GM10266 (cell line): ENCODE measurements around the gene MKRN1.

ENCODE experiments used
- DNase-seq: peaks from one replicate; pipeline ENCODE4 v3.0.0; 2012; ENCODE audit errors: extremely low spot score
- TF ChIP-seq, protein P1 (sequence below): IDR thresholded peaks from 2 replicates; pipeline ENCODE4 v1.5.1; 2012; ENCODE audit warnings: mild to moderate bottlenecking, low read depth; ENCODE audit not compliant: control insufficient read depth, insufficient read depth; ENCODE audit errors: missing control alignments

Gene MKRN1

GRCh38 chr7:140415361-140415760 is 63.9 kb downstream of the MKRN1 start:
- TF ChIP-seq, protein P1, sequence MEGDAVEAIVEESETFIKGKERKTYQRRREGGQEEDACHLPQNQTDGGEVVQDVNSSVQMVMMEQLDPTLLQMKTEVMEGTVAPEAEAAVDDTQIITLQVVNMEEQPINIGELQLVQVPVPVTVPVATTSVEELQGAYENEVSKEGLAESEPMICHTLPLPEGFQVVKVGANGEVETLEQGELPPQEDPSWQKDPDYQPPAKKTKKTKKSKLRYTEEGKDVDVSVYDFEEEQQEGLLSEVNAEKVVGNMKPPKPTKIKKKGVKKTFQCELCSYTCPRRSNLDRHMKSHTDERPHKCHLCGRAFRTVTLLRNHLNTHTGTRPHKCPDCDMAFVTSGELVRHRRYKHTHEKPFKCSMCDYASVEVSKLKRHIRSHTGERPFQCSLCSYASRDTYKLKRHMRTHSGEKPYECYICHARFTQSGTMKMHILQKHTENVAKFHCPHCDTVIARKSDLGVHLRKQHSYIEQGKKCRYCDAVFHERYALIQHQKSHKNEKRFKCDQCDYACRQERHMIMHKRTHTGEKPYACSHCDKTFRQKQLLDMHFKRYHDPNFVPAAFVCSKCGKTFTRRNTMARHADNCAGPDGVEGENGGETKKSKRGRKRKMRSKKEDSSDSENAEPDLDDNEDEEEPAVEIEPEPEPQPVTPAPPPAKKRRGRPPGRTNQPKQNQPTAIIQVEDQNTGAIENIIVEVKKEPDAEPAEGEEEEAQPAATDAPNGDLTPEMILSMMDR = no peak
- no peak for DNase-seq

DNA sequence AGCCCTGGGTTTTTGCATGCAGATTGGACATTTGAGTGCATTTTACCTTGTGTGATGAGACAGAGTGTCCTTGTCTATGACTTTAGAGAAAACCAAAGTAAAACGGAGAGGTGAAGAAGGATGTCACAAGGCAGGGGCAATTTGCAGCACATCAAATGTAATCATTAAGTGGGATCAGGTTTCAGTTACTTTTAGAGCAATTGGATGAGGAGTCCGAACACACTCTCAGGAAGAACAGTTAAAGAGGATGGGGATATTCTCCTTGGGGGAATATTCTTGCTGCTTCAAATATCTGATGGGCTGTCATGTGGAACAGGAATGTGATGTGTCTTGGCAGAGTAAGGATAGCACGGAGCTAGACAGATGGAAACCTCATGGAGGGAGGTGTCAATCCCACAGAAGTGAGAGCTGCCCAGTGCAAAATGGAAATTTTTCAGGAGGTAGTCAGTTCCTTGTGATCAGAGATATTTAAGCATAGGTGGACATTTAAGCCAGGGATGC is 74.7 kb downstream of the MKRN1 start:
- TF ChIP-seq, protein P1 = no peak
- no peak for DNase-seq

DNA sequence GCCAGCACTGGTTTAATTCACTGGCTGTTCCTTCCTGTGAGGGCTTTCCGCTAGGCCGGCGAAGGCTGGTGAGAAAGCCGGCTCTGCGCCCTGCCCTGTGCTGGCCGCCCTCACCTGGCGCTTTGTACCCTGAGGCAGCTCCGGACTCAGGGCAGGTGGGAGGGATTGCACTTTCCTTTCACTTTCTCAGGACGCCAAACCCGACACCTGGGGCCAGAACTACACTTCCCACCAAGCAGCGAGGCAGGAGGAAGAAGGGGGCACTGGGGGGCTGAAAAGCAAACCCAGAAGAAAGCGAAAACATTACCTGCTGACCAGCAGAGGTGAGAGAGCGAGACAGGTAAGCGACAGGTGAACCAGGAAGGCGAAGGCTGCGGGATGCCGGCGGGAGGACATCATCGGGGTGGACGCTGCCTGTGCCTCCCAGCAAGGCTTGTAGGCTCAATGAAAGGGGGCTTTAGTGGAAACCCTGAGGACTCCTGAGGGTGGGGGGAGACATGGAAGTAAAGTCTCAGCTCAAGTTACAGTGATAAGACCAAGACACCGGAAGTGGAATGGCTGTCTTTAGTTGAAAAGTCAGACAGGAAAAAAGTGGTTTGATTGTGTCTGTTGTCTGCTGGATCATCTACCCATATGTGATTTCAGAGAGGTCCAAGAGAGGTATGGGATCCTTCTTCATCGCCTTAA is 75.3 kb downstream of the MKRN1 start, which contains the start of gene RAB19:
TSS of gene RAB19 (plus strand) at position 181 of the 687 bp plus-strand sequence. CDS start 3,589 bp downstream, outside the sequence.
- no peak for DNase-seq
- TF ChIP-seq, protein P1 = no peak
